D341Med (cell line): ENCODE data around the gene SPAG6.
"Not testable (repeated sequence)": the region's sequence is repeated elsewhere in the genome, so short reads cannot be mapped to it uniquely, and the experiment has no call there.

Experiments
- DNase-seq: peaks from one replicate; pipeline ENCODE4 v3.0.0; 2012; ENCODE audit warnings: low spot score

Gene SPAG6

GRCh38 chr10:22345301-22346095 lies at the start of gene SPAG6:
TSS of gene SPAG6 (plus strand) at chr10:22345496. CDS start at chr10:22345612, 116 bp downstream.
- DNase-seq = peak; percentile 51

DNA sequence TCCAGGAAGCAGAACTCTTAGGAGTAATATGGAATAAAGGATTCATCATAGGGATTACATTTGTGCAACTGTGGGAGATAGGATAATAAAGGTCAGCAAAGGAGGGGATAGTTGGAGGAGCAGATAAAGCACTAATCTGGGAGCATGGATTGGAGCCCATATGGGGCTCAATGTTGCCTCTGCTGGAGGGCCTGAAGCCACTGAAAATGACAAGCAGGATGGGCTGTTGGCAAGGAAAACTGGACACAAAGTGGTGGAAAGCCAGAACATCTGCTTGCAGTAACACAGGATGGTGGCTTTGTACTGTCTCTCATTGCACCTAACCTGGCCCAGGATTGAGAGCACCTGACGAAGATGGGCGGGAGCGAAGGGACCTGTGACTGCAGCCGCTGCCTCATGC lies 44.1 kb upstream of the SPAG6 start:
- DNase-seq = peak; percentile 33

DNA sequence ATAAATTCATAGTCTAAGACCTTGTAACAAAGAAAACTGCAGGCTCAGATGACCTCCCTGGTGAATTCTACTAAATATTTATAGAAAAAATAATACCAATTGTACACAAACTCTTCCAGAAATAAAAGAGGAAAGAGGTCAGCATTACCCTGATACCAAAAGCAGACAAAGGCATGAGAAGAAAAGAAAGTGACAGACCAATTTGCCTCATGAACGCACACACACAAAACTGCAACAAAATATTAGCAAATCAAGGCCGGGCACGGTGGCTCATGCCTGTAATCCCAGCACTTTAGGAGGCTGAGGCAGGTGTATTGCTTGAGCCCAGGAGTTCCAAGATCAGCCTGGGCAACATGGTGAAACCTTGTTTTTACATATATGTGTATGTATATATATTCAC lies 41.8 kb upstream of the SPAG6 start:
- no peak for DNase-seq

GRCh38 chr10:22305721-22306120 lies 39.6 kb upstream of the SPAG6 start:
- no peak for DNase-seq

GRCh38 chr10:22308390-22308789 lies 36.9 kb upstream of the SPAG6 start:
- no peak for DNase-seq

- no peak for DNase-seq
Observed at GRCh38 chr10:22309180-22310000, 35.9 kb upstream of the SPAG6 start.

GRCh38 chr10:22310012-22310411 lies 35.3 kb upstream of the SPAG6 start:
- not testable (repeated sequence) for DNase-seq

GRCh38 chr10:22310928-22311327 lies 34.4 kb upstream of the SPAG6 start:
- no peak for DNase-seq

GRCh38 chr10:22314852-22315251 lies 30.4 kb upstream of the SPAG6 start:
- no peak for DNase-seq

DNA sequence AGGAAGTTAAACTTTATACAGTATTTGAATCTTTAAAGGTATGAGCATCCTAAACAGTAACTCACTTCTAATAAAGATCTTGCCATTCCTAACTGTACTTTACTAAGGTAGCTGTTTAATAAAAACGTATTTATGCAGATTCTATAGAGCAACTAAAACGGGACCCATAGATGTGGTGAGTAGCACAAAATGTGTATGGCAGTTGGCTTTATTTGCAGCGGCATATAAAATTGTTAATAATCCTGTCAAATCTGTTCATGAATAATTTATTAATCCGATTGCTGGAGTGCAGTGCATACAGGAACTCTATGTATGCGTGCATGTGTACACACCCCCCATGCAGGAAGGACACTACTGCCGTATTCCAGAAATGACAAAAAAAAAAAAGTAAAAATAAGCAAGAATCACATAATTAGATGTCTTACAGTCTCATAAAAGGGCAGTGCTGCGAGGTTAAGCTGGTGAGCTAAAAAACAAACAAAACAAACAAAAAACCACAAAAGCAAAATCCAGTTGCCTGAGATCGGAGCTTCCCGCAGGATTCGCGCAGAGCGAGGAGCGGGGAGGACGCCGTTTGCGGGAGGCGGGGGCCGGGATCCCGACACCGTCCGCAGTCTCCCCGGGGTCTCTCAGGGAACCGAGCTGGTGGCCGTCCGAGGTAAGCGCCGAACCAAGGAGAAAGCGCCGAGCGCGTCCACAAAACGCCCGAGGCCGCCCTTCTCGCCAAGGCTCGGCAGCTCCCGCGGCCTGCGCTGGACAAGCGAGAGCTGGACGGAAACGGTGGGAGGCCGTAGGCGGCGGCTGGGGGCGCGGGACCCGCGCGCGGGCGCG lies 29.6 kb upstream of the SPAG6 start:
- DNase-seq = peak; percentile 47

GRCh38 chr10:22316286-22317075 lies 28.8 kb upstream of the SPAG6 start, which contains the start of gene COMMD3:
TSS of gene COMMD3 (plus strand) at chr10:22316388. CDS start at chr10:22316418, 30 bp downstream.
- DNase-seq = peak; percentile 90

DNA sequence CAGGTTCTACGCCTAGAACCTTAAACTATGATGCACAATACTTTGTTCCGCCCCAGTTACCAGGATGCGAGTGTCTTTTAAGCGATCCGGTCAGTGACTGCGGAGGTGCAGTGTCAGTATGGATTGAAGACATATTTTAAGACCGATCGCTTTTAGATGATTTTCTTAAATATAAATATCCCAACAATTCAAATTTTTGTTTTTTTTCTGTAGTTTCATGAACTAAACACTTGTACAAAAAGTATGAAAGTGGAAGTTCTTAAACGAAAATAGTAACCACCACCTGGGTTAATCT lies 28.3 kb upstream of the SPAG6 start:
- DNase-seq = no peak

DNA sequence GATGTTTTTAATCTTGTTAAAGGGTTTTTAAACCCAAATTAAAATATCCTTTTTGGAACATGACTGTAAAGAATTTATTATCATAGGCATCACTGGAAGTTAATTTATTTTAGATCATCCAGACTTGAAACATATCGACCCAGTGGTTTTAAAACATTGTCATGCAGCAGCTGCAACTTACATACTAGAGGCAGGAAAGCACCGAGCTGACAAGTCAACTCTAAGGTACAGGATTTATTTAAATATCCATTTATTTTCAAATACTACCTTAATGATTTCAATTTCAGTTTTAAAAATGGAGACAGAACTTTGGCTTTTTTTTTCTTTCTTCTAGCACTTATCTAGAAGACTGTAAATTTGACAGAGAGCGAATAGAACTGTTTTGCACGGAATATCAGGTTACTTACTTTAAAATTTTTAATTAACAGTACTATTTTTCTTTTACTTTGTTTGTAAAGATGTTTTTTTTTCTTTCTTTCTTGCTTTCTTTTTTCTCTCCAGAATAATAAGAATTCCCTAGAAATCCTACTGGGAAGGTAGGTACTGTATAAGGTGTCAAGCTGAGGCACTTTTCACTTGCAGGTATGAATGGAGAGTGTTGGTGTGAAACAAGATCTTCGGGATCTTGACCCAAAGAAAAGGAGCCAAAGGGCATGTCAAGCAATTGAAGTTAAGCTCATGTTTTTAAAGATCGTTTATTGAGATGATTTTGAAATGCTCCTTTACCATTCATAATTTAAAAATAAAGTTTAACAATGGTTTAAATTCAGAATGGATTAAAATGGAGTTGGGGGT lies 27.3 kb upstream of the SPAG6 start:
- DNase-seq = no peak

- DNase-seq = no peak
Observed at GRCh38 chr10:22318772-22319171, 26.5 kb upstream of the SPAG6 start.

DNA sequence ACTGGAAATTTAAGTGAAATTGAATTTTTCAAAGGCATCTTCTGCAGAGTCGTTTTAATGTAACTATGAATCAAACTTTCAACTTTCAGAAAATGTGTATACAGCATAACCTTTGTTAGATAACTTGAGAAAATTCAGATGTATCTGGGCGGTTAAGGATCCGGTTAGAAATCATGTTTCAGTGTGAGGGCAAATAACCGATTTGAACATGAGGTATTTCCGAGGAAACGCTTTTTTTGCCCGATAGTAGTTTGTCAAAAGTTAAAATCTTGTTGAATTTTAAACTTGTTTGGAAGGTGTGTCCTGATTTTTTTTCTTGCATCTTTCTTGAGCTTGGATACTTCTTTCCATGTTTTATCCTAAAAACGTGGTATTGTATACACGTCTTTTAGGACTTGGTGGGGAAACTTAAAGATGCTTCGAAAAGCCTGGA lies 25.7 kb upstream of the SPAG6 start:
- DNase-seq = no peak

GRCh38 chr10:22319980-22320558 lies 25.2 kb upstream of the SPAG6 start:
- no peak for DNase-seq

DNA sequence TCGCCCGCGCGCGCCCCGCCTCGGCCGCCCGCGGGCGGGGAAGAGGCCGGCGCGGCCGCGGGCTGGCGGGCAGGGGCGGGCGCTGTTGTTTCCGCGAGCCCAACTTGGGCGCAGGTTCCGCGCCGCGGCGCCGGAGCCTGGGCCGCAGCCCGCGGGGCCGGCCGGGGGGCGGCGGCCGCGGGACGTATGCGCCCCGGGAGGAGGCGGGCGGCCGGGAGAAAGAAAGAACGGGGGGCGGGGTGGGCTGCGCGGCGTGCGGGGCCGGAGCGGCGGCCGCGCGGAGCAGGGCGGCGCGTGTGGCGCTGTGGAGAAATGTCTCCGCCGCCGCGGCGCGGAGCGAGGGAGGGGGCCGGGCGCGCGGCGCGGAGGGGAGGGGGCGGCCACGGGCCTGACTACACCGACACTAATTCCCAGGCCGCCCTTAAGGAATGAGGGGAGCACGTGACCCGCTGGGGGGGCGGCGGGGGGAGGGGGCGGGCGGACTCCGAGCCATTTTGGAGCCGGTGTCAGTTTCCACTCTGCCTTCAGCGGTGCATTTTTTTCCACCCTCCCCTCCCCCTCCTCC lies 24.6 kb upstream of the SPAG6 start, which contains the start of gene BMI1:
TSS of gene BMI1 (plus strand) at position 509 of the 565 bp plus-strand sequence. CDS start 5,351 bp downstream, outside the sequence.
- peak; percentile 92 for DNase-seq

DNA sequence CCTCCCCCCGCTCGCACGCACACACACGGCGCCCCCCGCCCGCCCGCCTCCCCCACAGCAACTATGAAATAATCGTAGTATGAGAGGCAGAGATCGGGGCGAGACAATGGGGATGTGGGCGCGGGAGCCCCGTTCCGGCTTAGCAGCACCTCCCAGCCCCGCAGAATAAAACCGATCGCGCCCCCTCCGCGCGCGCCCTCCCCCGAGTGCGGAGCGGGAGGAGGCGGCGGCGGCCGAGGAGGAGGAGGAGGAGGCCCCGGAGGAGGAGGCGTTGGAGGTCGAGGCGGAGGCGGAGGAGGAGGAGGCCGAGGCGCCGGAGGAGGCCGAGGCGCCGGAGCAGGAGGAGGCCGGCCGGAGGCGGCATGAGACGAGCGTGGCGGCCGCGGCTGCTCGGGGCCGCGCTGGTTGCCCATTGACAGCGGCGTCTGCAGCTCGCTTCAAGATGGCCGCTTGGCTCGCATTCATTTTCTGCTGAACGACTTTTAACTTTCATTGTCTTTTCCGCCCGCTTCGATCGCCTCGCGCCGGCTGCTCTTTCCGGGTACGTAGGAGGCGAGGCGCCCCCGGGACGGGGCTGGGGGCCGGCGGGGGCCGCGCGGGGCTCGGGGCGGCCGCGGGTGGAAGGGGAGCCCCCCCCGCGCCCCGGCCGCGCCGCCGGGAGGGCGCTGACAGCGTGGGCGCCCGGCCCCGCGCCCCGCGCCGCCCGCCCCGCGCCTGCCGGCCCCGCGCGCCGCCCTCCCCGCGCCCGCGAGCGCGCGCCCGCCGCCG lies 24.0 kb upstream of the SPAG6 start:
- DNase-seq = peak; percentile 79
